Choroid plexus epithelial cell (primary cell): ENCODE measurements around the gene EEPD1.

Source experiments
- DNase-seq: peaks from one replicate; pipeline ENCODE4 v3.0.0-alpha.2; 2010; ENCODE audit warnings: low read depth
- H3K4me3 ChIP-seq: 2 replicates; pipeline ENCODE4 v1.5.1; 2011; ENCODE audit warnings: low read depth, mild to moderate bottlenecking, control low read depth, low read length, moderate library complexity
- TF ChIP-seq, protein P1 (sequence below): conservative IDR thresholded peaks from 2 replicates; pipeline ENCODE4 v1.5.1; 2011; ENCODE audit warnings: low read depth, mild to moderate bottlenecking, control low read depth, inconsistent platforms, low read length, moderate library complexity

EEPD1 gene

DNA sequence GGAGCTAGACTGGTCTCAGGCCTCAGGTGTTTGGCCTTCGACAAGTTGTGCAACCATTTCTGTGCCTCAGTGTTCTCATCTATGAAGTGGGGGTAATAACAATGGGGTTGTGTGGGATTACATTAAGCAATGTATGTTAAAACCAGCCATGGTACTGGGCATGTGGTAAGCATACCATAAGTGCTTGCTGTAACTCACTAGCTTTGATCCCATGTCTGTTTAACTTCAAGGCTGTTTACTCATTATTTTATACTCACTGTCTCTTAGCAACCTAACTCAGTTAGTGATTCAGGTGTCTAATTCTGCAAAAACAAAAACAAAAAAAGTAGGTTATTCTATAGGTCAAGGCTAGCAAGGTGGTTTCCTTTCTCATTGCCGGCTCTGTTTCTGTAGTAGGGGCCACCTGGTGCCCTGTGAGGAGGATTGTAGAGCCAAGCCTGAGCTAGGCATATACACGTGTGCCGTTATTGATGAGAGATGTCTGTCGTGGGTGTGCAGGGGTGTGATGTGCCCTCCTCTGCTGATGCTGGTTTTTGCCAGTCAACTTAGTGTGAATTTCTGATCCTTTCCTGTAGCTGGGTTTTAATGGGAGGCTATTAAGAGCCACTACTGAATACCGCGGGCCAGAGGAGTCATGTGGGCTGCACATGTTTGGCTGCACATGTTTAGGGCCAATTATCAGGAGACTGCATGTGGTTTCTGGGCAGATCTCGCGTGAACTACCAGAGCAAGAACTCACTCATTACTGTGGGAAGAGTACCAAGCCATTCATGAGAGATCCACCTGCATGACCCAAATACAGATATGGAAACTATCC, 56.2 kb downstream of the EEPD1 start:
- H3K4me3 ChIP-seq, result no peak overlapping the region
- peak; percentile 39 for DNase-seq
- TF ChIP-seq, protein P1, sequence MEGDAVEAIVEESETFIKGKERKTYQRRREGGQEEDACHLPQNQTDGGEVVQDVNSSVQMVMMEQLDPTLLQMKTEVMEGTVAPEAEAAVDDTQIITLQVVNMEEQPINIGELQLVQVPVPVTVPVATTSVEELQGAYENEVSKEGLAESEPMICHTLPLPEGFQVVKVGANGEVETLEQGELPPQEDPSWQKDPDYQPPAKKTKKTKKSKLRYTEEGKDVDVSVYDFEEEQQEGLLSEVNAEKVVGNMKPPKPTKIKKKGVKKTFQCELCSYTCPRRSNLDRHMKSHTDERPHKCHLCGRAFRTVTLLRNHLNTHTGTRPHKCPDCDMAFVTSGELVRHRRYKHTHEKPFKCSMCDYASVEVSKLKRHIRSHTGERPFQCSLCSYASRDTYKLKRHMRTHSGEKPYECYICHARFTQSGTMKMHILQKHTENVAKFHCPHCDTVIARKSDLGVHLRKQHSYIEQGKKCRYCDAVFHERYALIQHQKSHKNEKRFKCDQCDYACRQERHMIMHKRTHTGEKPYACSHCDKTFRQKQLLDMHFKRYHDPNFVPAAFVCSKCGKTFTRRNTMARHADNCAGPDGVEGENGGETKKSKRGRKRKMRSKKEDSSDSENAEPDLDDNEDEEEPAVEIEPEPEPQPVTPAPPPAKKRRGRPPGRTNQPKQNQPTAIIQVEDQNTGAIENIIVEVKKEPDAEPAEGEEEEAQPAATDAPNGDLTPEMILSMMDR, result no peak

DNA sequence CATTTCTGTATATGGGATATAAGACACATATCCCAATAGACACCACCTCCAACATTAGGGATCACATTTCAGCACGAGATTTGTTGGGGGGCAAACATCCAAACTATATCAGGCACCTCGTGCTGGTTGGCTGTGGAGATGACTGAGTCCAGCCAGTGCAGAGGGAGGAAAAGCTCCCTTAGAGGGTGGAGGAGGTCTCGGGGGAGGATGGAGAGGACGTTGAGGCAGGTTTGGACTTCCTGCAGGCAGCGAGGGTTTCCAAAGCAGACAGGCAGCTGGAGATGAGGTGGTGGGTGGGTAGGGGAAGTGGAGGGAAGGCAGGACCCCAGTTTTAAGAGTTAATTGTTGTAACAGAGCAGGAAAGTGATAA, 56.7 kb downstream of the EEPD1 start:
- H3K4me3 ChIP-seq, result no peak overlapping the region
- TF ChIP-seq, protein P1, result no peak
- no peak for DNase-seq

DNA sequence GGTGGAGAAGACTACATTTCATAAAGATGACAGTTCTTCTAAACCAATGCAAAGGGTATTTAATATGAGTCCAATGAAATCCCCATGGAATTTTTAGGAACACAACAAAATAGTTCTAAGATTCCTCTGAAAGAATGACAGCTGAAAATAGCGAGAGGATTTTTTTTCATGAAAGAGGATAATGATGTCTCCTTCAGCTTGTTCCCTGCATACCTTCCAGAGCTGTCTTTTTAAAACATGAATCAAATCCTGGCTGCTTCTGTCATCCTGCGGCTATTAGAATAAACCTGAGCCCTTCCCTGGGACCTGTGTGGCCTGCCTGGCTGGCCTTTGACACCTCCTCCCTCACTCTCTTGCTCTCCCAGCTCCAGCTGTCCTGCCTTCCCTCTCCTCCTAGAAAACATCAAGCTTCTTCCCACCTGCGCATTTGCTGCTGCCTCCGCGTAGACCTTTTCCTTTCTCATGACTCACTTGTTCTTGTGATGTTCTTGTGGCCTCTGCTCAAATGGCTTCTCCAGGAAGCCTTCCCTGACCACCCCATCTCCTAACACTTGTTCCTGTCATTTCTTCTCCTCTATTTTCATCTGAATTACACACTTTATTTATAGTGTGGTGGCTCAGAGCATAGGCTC, 57.4 kb downstream of the EEPD1 start:
- DNase-seq, result peak; percentile 56
- TF ChIP-seq, protein P1, result no peak
- H3K4me3 ChIP-seq, result no peak overlapping the region

DNA sequence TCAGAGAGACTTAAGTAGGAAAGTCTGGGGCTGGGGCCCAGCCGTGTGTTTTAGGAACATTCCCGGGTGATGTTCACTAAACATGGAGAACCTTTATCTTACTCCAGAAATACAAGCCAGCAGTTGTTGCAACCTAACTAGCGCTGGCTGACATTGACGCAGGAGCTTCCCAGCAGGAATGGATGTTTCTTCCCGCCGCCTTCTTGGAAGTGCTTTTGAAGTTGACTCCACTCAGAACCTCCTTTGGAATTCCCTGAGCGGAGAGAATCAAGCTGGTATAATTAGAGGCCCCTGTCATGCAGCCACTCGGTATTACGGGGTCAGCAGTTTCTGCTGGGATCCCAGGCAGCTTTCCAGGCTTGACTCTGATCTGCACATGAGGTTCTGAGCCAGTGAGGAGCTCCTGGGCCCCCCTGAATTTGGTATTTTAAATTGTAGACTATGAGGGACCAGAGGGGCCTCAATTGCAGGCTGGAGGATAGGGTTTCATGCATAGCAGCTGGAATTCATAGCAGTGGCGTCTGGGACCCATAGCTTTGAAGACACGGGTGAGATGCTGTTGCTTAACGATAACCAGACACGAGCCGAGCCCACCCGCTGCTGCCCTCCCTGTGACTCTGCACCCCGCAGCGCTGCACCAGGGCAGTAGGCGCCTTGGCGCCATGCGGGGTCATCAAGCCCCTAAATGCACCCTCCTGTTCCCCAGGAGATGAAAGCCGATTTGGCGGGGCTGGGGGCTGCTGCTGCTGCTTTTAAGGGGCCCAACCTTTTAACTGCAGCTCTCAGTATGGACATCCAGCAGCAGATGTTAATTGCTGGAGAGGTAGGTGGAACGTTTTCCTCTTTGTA, 61.8 kb downstream of the EEPD1 start:
- TF ChIP-seq, protein P1, result no peak
- H3K4me3 ChIP-seq, result no peak overlapping the region
- DNase-seq, result peak; percentile 82

DNA sequence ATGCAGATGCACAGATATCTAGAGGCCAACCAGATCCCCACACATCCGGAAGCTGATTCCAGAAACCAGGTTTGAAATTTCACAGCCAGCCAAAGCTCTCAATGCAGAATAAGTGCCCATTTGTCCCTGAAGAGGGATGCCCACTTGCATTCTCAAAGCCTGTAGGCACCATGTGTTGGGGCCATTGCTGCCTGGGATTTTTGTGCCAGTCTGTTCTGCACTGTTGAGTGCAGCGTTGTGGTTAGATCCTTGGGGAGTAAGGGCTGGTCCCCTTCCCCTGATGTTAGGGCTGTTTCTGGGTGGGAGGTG, 62.4 kb downstream of the EEPD1 start:
- DNase-seq, result no peak
- H3K4me3 ChIP-seq, result no peak overlapping the region
- TF ChIP-seq, protein P1, result no peak

DNA sequence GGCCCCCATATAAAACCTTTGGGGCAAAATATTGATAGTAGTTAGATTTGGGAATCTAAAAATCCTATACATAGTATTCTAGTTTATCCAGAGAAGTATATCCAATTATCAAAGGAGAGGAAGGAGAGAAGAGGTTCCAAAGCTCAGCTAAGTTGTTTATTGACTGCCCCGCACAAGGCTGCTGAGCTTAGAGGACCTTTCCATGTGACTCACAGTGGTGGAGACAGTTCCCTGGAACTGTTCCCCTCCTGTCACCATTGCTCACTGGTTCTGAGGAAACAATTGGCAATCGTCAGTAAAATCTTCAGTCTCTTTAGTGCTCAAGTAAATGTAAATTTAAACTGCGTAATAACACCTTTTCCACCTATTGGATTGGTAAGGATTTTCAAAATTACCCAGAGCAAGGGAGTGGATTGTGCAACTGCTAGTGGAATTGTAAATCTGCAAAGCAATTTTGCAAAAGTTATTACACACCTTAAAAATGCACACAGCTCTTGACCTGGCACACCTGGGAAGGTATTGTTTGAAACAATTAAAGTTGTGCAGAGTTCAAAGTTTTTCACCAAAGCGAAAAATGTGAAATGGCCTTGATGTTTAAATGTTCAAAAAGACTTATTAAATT, 63.1 kb downstream of the EEPD1 start:
- TF ChIP-seq, protein P1, result no peak
- DNase-seq, result peak; percentile 68
- no peak overlapping the region for H3K4me3 ChIP-seq
